Osteocyte (in vitro differentiated cells): ENCODE results near the gene PTPRK. TPM values are rescaled to one million over a fixed set of nuclear protein-coding genes. Genes with fewer than 3 reads are reported as not detected.

Experiments
- DNase-seq: peaks from one replicate; pipeline ENCODE4 v3.0.0; 2021; ENCODE audit warnings: mixed read lengths; ENCODE audit not compliant: unreplicated experiment; ENCODE audit errors: extremely low spot score
- H3K27ac Mint-ChIP-seq: one replicate; pipeline ENCODE4 v1.8.0; 2021; ENCODE audit warnings: mild to moderate bottlenecking, mixed read lengths; ENCODE audit not compliant: unreplicated experiment
- H3K27me3 Mint-ChIP-seq: one replicate; pipeline ENCODE4 v1.8.0; 2021; ENCODE audit warnings: mixed read lengths; ENCODE audit not compliant: unreplicated experiment
- H3K36me3 Mint-ChIP-seq: one replicate; pipeline ENCODE4 v1.8.0; 2021; ENCODE audit warnings: mixed read lengths; ENCODE audit not compliant: unreplicated experiment
- H3K4me1 Mint-ChIP-seq: one replicate; pipeline ENCODE4 v1.8.0; 2021; ENCODE audit warnings: mixed read lengths; ENCODE audit not compliant: unreplicated experiment
- H3K4me3 Mint-ChIP-seq: one replicate; pipeline ENCODE4 v1.8.0; 2021; ENCODE audit warnings: mild to moderate bottlenecking, moderate library complexity, mixed read lengths; ENCODE audit not compliant: unreplicated experiment
- H3K9me3 Mint-ChIP-seq: one replicate; pipeline ENCODE4 v1.8.0; 2021; ENCODE audit warnings: mixed read lengths; ENCODE audit not compliant: unreplicated experiment
- total RNA-seq: library from RNA; stranded (reverse); gene quantifications from 2 replicates; pipeline ENCODE4 v1.2.1, GENCODE V29; 2021
- TF ChIP-seq, protein P1 (sequence below): fragments of 200-600 bp; sonication (generic); IDR thresholded peaks from 2 replicates; pipeline ENCODE4 v1.5.0; 2021; ENCODE audit warnings: antibody characterized with exemption, mild to moderate bottlenecking, moderate library complexity

The PTPRK gene
- total RNA-seq, 1 donor from 2014 or later, result 130 TPM

DNA sequence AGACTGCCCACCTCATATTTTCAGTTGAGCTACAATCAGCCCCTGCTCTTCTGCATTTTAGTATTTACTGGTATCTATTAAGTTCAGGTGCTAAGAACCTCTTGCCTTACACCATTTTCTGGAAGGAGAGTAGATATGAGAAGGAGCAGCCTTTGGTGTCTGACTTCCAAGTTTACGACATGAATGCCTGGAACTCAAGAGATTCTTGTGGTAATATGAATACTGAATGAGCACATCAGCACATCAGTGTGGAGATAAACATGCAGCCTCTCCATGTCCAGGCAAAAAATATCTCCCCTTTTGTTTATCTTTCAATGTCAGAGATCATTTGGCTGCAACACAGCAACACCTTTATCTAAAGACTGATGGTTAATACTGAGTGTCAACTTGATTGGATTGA, 553.8 kb downstream of the PTPRK start:
- H3K9me3 Mint-ChIP-seq, result peaks cover 14% of the 10 kb centered on the region
- no peak overlapping the region for H3K4me3 Mint-ChIP-seq
- H3K36me3 Mint-ChIP-seq, result peaks cover 28% of the 10 kb centered on the region
- H3K4me1 Mint-ChIP-seq, result no peaks in the 10 kb centered on the region
- no peaks in the 10 kb centered on the region for H3K27me3 Mint-ChIP-seq
- no peak for DNase-seq
- no peak overlapping the region for H3K27ac Mint-ChIP-seq
- TF ChIP-seq, protein P1, sequence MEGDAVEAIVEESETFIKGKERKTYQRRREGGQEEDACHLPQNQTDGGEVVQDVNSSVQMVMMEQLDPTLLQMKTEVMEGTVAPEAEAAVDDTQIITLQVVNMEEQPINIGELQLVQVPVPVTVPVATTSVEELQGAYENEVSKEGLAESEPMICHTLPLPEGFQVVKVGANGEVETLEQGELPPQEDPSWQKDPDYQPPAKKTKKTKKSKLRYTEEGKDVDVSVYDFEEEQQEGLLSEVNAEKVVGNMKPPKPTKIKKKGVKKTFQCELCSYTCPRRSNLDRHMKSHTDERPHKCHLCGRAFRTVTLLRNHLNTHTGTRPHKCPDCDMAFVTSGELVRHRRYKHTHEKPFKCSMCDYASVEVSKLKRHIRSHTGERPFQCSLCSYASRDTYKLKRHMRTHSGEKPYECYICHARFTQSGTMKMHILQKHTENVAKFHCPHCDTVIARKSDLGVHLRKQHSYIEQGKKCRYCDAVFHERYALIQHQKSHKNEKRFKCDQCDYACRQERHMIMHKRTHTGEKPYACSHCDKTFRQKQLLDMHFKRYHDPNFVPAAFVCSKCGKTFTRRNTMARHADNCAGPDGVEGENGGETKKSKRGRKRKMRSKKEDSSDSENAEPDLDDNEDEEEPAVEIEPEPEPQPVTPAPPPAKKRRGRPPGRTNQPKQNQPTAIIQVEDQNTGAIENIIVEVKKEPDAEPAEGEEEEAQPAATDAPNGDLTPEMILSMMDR, result no peak

DNA sequence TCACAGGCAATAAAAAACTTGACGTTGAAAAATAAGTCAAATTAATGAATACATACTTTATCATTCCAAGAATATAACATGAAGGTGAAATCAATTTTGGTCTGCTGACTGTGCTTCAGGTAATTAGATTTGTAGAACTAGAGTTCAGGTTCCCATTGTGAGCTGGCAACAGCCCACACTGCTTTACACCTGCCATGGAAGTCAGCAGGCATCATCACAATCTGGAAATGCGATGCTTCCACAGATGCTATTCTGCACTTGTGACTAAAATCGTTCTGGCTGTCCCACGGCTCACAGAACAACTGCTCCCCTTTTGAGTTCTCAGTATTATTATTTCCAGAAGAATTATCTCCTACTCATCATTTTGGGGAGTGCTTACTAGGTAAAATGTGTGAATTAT, 556.9 kb downstream of the PTPRK start:
- H3K4me3 Mint-ChIP-seq, result no peak overlapping the region
- TF ChIP-seq, protein P1, result no peak
- no peak for DNase-seq
- H3K27me3 Mint-ChIP-seq, result no peaks in the 10 kb centered on the region
- peaks cover 15% of the 10 kb centered on the region for H3K9me3 Mint-ChIP-seq
- H3K27ac Mint-ChIP-seq, result no peak overlapping the region
- peaks cover 18% of the 10 kb centered on the region for H3K36me3 Mint-ChIP-seq
- no peaks in the 10 kb centered on the region for H3K4me1 Mint-ChIP-seq

DNA sequence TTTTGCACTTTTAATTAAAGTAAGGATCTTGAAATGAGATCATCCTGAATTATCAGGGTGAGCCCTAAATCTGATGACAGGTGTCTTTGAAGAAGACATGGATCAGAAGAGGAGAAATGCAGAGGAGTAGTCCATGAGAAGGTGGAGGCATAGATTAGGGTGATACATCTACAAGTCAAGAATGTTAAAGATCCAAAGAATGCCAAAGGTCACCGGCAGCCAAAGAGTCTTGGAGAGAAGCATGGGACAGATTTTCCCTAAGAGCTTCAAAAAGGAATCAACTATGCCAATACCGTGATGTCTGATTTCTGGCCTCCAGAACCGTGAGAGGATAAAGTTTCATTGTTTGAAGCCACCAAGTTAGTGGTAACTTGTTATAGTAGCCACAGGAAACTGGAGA, 560.5 kb downstream of the PTPRK start:
- H3K27me3 Mint-ChIP-seq, result no peaks in the 10 kb centered on the region
- peaks cover 3% of the 10 kb centered on the region for H3K36me3 Mint-ChIP-seq
- no peak overlapping the region for H3K27ac Mint-ChIP-seq

DNA sequence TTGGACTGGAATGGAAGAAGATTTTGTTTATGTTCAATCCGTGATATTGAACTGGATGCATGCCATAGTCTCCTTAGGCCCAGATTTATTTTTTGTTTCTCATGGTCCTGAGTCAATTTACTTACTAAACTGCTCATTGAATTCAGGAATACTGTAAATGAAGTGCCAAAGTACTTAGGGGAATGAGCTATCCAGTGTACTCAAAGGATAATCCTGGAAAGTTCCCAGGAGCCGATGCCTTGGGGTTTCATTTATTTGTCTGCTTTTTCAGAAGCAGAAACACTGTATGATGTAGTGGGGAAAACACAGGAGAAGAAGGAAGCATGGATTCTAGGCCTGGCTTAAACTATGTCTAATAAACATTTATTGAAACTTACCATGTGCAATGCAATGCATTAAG, 563.4 kb downstream of the PTPRK start:
- Mint-ChIP-seq H3K4me1 (no peaks in the 10 kb centered on the region), H3K27ac (no peak overlapping the region), H3K27me3 (no peaks in the 10 kb centered on the region), H3K36me3 (no peaks in the 10 kb centered on the region), H3K4me3 (no peak overlapping the region), H3K9me3 (peaks cover 3% of the 10 kb centered on the region)
- TF ChIP-seq, protein P1, result no peak
- no peak for DNase-seq

More for the DNA sequence above, 560.5 kb downstream of the PTPRK start:
- no peak for DNase-seq
- Mint-ChIP-seq H3K4me3 (no peak overlapping the region), H3K4me1 (no peaks in the 10 kb centered on the region), H3K9me3 (peaks cover 7% of the 10 kb centered on the region)
- TF ChIP-seq, protein P1, result no peak

DNA sequence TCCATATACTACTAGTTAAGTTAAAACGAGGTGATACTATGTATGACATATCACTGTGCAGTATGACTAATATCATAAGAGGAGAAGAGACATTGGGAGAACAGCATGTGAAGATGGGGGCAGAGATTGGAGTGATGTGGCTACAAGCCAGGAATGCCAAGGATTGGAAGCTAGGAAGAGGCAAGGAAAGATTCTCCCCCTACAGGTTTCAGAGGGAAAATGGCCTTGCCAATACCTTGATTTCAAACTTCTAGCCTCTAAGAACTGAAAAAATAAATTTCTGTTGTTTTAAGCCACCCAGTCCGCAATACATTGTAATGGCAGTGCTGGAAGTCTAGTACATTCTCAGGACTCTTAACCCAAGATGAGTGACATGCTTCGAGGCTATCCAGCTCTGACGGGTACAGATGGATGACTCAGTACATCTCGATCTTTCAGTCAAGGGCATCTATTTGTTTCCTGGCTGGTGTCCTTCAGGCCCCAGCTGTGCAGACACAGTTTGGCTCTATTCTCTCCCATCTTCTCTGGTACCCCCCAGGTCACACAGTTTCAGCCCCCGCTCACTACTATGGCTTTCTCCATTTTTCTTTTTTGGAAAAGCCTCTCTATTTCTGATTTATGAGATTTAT, 564.0 kb downstream of the PTPRK start:
- DNase-seq, result no peak
- H3K4me1 Mint-ChIP-seq, result no peaks in the 10 kb centered on the region
- TF ChIP-seq, protein P1, result peak; percentile 23
- no peaks in the 10 kb centered on the region for H3K27me3 Mint-ChIP-seq
- no peaks in the 10 kb centered on the region for H3K9me3 Mint-ChIP-seq
- H3K27ac Mint-ChIP-seq, result no peak overlapping the region
- H3K4me3 Mint-ChIP-seq, result no peak overlapping the region
- no peaks in the 10 kb centered on the region for H3K36me3 Mint-ChIP-seq
